Heart right ventricle (tissue), 16 donors: ENCODE results near the gene PDXK. TPM values are rescaled to one million over a fixed set of nuclear protein-coding genes. Genes with fewer than 3 reads are reported as not detected.

Source experiments
- ATAC-seq, 8 donors: fragments of 200-7000 bp; cut with Tn5 transposase; one replicate each; pipeline ENCODE4 v1.9.1; 2020; ENCODE audit warnings: mild to moderate bottlenecking in 8 of 8, moderate library complexity in 8 of 8, moderate number of reproducible peaks in 1 of 8
- DNase-seq, 2 donors: peaks; one replicate each; pipeline ENCODE4 v3.0.0-alpha.2; 2020
- H3K27ac ChIP-seq, 10 donors: fragments of 200-600 bp; sonication (generic) in 2 of 10; one replicate each; pipeline versions ENCODE4 v1.5.0 to v1.8.0; 2020 to 2022; ENCODE audit warnings: mild to moderate bottlenecking in 3 of 10
- H3K27me3 ChIP-seq, 7 donors: fragments of 200-600 bp; one replicate each; pipeline ENCODE4 v1.8.0; 2021 to 2022; ENCODE audit warnings: mild to moderate bottlenecking in 2 of 7
- H3K36me3 ChIP-seq, 9 donors: fragments of 200-600 bp; sonication (generic) in 1 of 9; one replicate each; pipeline versions ENCODE4 v1.5.0 to v1.8.0; 2020 to 2022; ENCODE audit warnings: mild to moderate bottlenecking in 2 of 9
- H3K4me1 ChIP-seq, 9 donors: fragments of 200-600 bp; sonication (generic) in 1 of 9; one replicate each; pipeline versions ENCODE4 v1.5.0 to v1.8.0; 2020 to 2022; ENCODE audit warnings: mild to moderate bottlenecking in 4 of 9
- H3K4me3 ChIP-seq, 10 donors: fragments of 200-600 bp; sonication (generic) in 2 of 10; one replicate each; pipeline versions ENCODE4 v1.5.0 to v1.8.0; 2020 to 2022; ENCODE audit warnings: mild to moderate bottlenecking in 7 of 10, moderate library complexity in 2 of 10
- H3K9me3 ChIP-seq, 11 donors: fragments of 200-600 bp in 10 of 11; sonication (generic) in 2 of 11; one replicate each; pipeline versions ENCODE4 v1.5.0 to v1.8.0; 2013 to 2022; ENCODE audit warnings: mild to moderate bottlenecking in 2 of 11, control low read depth in 1 of 11, moderate library complexity in 1 of 11
- CTCF ChIP-seq, 9 donors: fragments of 200-600 bp; sonication (generic) in 2 of 9; IDR thresholded peaks; one replicate each; pipeline versions ENCODE4 v1.5.0 to v1.8.0; 2021 to 2022; ENCODE audit warnings: antibody characterized with exemption in 9 of 9, mild to moderate bottlenecking in 5 of 9, moderate library complexity in 1 of 9
- WGBS, 2 donors: extraction: QIAGEN DNeasy Blood & Tissue Kit; methylation state at CpG; one replicate each; pipeline ENCODE4 v1.1.7; 2013; ENCODE audit warnings: inconsistent platforms in 1 of 2; 5-methylcytosine and 5-hydroxymethylcytosine counted together
- intact Hi-C, 10 donors: fragments of 100-400 bp; cut with DNase I; formaldehyde crosslinking; loops; one replicate each; pipeline versions ENCODE4 v1.11.1 to v1.14.2; 2022
- polyA plus RNA-seq, 2 donors: library from polyadenylated mRNA; stranded (reverse); fragments of 200-250 nt; gene quantifications; one replicate each; pipeline ENCODE4 v1.2.3, GENCODE V29; 2013
- total RNA-seq, 10 donors: library from RNA; stranded (reverse); fragmentation: NEBNext Ultra II Directional in 3 of 10; extraction: Animal tissue kit (Norgen Biotek cat#: 25700) in 3 of 10; gene quantifications; one replicate each; pipeline versions ENCODE4 v1.2.1 to v1.2.4, GENCODE V29; 2021 to 2023
- donor health status: Arrhythmogenic right ventricular cardiomyopathy.
- donor health status: ischemic (EF 13 %, LVEDD 7.1; RV severe dilation, severe dysfunction).
- donor health status: healthy with polysubstance abuse.
- donor health status: DM: no; HTN: yes; CAD: no.
- donor health status: DM: no; HTN: no; CAD: no.
- donor health status: ischemic (EF 25% LVEDD 6.9; RV normal size, moderate dysfunction).
- donor health status: ischemic (EF 25% LVEDD 5.7; RV mildly dilated, moderate dysfunction).
- donor health status: healthy.
- donor health status: DM: yes; HTN: yes; CAD: no.
- donor health status: Ischemic cardiomyopathy.
- donor health status: ischemic (EF 35%, LVEDD 5.7; RV mildly dilated, moderate dysfunction).
- donor health status: nonischemic (EF 11% LVEDD 7.7; RV severe dilation, severe dysfunction).
- donor health status: DM: yes; HTN: yes; CAD: no.
- donor health status: PGD.
- donor health status: ischemic (EF 29% LVEDD 5.4; RV normal size, mild dysfunction).
- donor health status: nonischemic (EF 23%, LVEDD 6.1; RV moderate dilation, normal function).

Gene PDXK
- total and polyA plus RNA-seq, 12 donors, result 47.8 to 102 (median 73.0) TPM

- DNase-seq, result no peak
Observed at GRCh38 chr21:43702785-43703034, 16.2 kb upstream of the PDXK start.

GRCh38 chr21:43703035-43703880 is 15.7 kb upstream of the PDXK start:
- Histone ChIP-seq H3K4me1 (peaks cover 2 to 19% (median 13%) of the 10 kb centered on the region in 9 donors), H3K9me3 (no peaks in the 10 kb centered on the region), H3K27me3 (no peaks in the 10 kb centered on the region), H3K27ac (peak overlapping the region; percentile 45 to 84 (median 69)), H3K36me3 (no peaks in the 10 kb centered on the region), H3K4me3 (peak overlapping the region in 6 of 10 donors; percentile 3 to 35 (median 21))
- DNase-seq (peak; percentile 53 to 70), ATAC-seq (peak; percentile 57 to 88 (median 75))
- intact Hi-C loops, result no loop called here
- TF ChIP-seq CTCF (IDR thresholded peaks at IDR 0.05), result no peak
- WGBS, 2 donors, result 29 to 33% methylated on average over 29 of the region's 29 CpGs

More at GRCh38 chr21:43702785-43703034, 16.2 kb upstream of the PDXK start:
- TF ChIP-seq CTCF (IDR thresholded peaks at IDR 0.05), result no peak
- no peaks in the 10 kb centered on the region for H3K36me3 ChIP-seq
- no peaks in the 10 kb centered on the region for H3K9me3 ChIP-seq
- ATAC-seq, result peak in 7 of 8 donors; percentile 19 to 67 (median 39)
- peak overlapping the region in 6 of 10 donors; percentile 3 to 35 (median 21) for H3K4me3 ChIP-seq
- intact Hi-C loops, result no loop called here
- peaks cover 2 to 19% (median 13%) of the 10 kb centered on the region in 9 donors for H3K4me1 ChIP-seq
- peak overlapping the region; percentile 45 to 84 (median 69) for H3K27ac ChIP-seq
- H3K27me3 ChIP-seq, result no peaks in the 10 kb centered on the region
- 36 to 43% methylated on average over 10 to 12 of the region's 12 CpGs for WGBS, 2 donors

- no peak for ATAC-seq
- Histone ChIP-seq H3K27ac (no peak overlapping the region), H3K9me3 (peaks cover 0 to 4% (median 0%) of the 10 kb centered on the region in 11 donors), H3K4me3 (no peak overlapping the region), H3K27me3 (no peaks in the 10 kb centered on the region), H3K4me1 (peaks cover under 1 to 27% (median 10%) of the 10 kb centered on the region in 9 donors), H3K36me3 (no peaks in the 10 kb centered on the region)
- TF ChIP-seq CTCF (IDR thresholded peaks at IDR 0.05), result no peak
- intact Hi-C loops, result no loop called here
- WGBS, 2 donors, result 86 to 96% methylated on average over 9 of the region's 9 CpGs
- no peak for DNase-seq
Observed at GRCh38 chr21:43707462-43707861, 11.5 kb upstream of the PDXK start.

- no peak for TF ChIP-seq CTCF (IDR thresholded peaks at IDR 0.05)
- 94% methylated on average over 13 of the region's 13 CpGs for WGBS, 2 donors
- ATAC-seq (no peak), DNase-seq (no peak)
- H3K27me3 ChIP-seq, result no peaks in the 10 kb centered on the region
- peaks cover 0 to 16% (median 0%) of the 10 kb centered on the region in 9 donors for H3K4me1 ChIP-seq
- no peaks in the 10 kb centered on the region for H3K36me3 ChIP-seq
- H3K4me3 ChIP-seq, result no peak overlapping the region
- no peak overlapping the region for H3K27ac ChIP-seq
- H3K9me3 ChIP-seq, result peaks cover 0 to 4% (median 0%) of the 10 kb centered on the region in 11 donors
- intact Hi-C loops, result no loop called here
Observed at GRCh38 chr21:43708745-43709381, 10.1 kb upstream of the PDXK start.
